T-cell (primary cell): Measurements from ENCODE around the gene SCN2B. TPM values are rescaled to one million over a fixed set of nuclear protein-coding genes. Genes with fewer than 3 reads are reported as not detected.

ENCODE experiments used
- ATAC-seq, 4 experiments: fragments of 200-7000 bp in 3 of 4; fragments of 150-1000 bp in 1 of 4; cut with Tn5 transposase; replicated peaks in 1 of 4; 1 replicate in 3 of 4; 2 replicates in 1 of 4; pipeline ENCODE4 v1.10.0; 2021; ENCODE audit warnings: moderate library complexity in 3 of 4, mild to moderate bottlenecking in 2 of 4, moderate number of reproducible peaks in 1 of 4
- CTCF ChIA-PET, 2 donors: fragments of 300-600 bp; sonication (Branson Sonifier 250); formaldehyde crosslinking; loops; one replicate each; lab custom pipeline; 2022; ENCODE audit warnings: antibody characterized with exemption in 2 of 2; lab: Charles Lee
- POLR2A ChIA-PET, 2 donors: fragments of 300-600 bp; sonication (Branson Sonifier 250); formaldehyde crosslinking; loops; one replicate each; lab custom pipeline; 2022; ENCODE audit warnings: antibody characterized with exemption in 2 of 2; lab: Charles Lee
- DNase-seq, 35 experiments: peaks; one replicate each; pipeline versions ENCODE4 v3.0.0 to v3.0.0-alpha.2; 2013 to 2023
- H3K27ac ChIP-seq: one replicate; pipeline ENCODE4 v1.5.1; 2013; ENCODE audit warnings: low read length
- H3K27me3 ChIP-seq, 2 experiments: replicated peaks in 1 of 2; 1 replicate in 1 of 2; 2 replicates in 1 of 2; pipeline versions ENCODE4 v1.6.1 to v1.7.0; 2013; ENCODE audit warnings: low read length in 1 of 2, mixed read lengths in 1 of 2; ENCODE audit not compliant: control insufficient read depth in 2 of 2, insufficient read depth in 2 of 2; ENCODE audit errors: extremely low read depth in 1 of 2
- H3K36me3 ChIP-seq, 2 donors: 1 replicate in 1 of 2; 2 replicates in 1 of 2; pipeline versions ENCODE4 v1.6.1 to v1.7.0; 2013; ENCODE audit warnings: low read length in 1 of 2; ENCODE audit not compliant: control insufficient read depth in 2 of 2, insufficient read depth in 1 of 2; ENCODE audit errors: extremely low read depth in 1 of 2
- H3K4me1 ChIP-seq, 2 experiments: 1 replicate in 1 of 2; 2 replicates in 1 of 2; pipeline versions ENCODE4 v1.6.1 to v1.7.0; 2013; ENCODE audit warnings: low read length in 2 of 2, mixed read lengths in 1 of 2; ENCODE audit not compliant: insufficient read depth in 2 of 2, control insufficient read depth in 1 of 2; ENCODE audit errors: extremely low read depth in 1 of 2
- H3K4me3 ChIP-seq, 2 donors: 1 replicate in 1 of 2; 2 replicates in 1 of 2; pipeline versions ENCODE4 v1.5.1 to v1.7.0; 2013; ENCODE audit warnings: mild to moderate bottlenecking in 2 of 2, low read length in 1 of 2, moderate library complexity in 1 of 2; ENCODE audit not compliant: control insufficient read depth in 1 of 2; ENCODE audit errors: extremely low read depth in 1 of 2
- H3K9me3 ChIP-seq: 2 replicates; pipeline ENCODE4 v1.7.0; 2013
- H3K27ac Mint-ChIP-seq, 2 donors: one replicate each; pipeline ENCODE4 v1.8.0; 2020 to 2021; ENCODE audit warnings: mild to moderate bottlenecking in 2 of 2, mixed read lengths in 2 of 2
- H3K27me3 Mint-ChIP-seq, 2 donors: one replicate each; pipeline ENCODE4 v1.8.0; 2021 to 2022; ENCODE audit warnings: mixed read lengths in 2 of 2
- H3K36me3 Mint-ChIP-seq: one replicate; pipeline ENCODE4 v1.8.0; 2021; ENCODE audit warnings: mixed read lengths
- H3K4me1 Mint-ChIP-seq, 3 donors: one replicate each; pipeline ENCODE4 v1.8.0; 2020 to 2022; ENCODE audit warnings: mixed read lengths in 3 of 3, mild to moderate bottlenecking in 1 of 3
- H3K4me3 Mint-ChIP-seq, 3 donors: one replicate each; pipeline ENCODE4 v1.8.0; 2020 to 2022; ENCODE audit warnings: mild to moderate bottlenecking in 3 of 3, mixed read lengths in 3 of 3, moderate library complexity in 3 of 3
- H3K9me3 Mint-ChIP-seq, 3 donors: one replicate each; pipeline ENCODE4 v1.8.0; 2020 to 2022; ENCODE audit warnings: mixed read lengths in 3 of 3
- WGBS: methylation state at CpG from one replicate; pipeline ENCODE4 v1.1.5; 2013; ENCODE audit warnings: missing lambda C conversion rate; ENCODE audit not compliant: insufficient coverage; 5-methylcytosine and 5-hydroxymethylcytosine counted together
- total RNA-seq, 35 experiments: library from RNA in 6 of 35; stranded (reverse) in 6 of 35; fragments of 120-200 nt in 1 of 35; gene quantifications; one replicate each; pipeline versions ENCODE4 v1.2.1 to v1.2.4 and lab custom pipeline; 2013 to 2026

Gene SCN2B
- total RNA-seq, 5 donors from 2014 or later (not counting 1 experiment from before 2014, with no cell fraction given) = 0.06 TPM; not detected in 4

- WGBS = 90% methylated on average over 5 of the region's 5 CpGs
Observed at GRCh38 chr11:118221419-118221818, 45.0 kb upstream of the SCN2B start.

DNA sequence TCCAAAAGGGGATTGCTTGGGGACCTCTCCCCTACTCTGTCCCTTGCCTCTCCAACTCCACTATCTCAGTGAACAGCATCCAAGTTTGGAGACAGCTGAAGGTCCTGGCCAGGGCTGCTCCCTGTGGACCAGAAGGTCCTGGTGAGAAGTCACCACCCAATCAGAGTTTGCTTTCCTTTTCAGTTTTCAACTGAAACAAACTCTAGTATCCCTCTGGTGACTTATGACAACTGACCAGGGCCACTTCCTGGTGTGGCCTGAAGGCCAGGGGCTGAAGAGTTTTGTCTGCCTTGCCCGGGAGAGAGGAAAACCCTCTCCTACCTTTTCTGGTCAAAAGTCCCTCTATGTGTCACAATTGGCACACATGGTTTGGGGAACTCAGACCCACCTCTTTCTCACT lies 43.3 kb upstream of the SCN2B start:
- Histone ChIP-seq H3K4me1 (peaks cover 55 to 73% of the 10 kb centered on the region in 2 experiments), H3K36me3 (no peaks in the 10 kb centered on the region), H3K9me3 (no peaks in the 10 kb centered on the region), H3K4me3 (no peak overlapping the region), H3K27me3 (no peaks in the 10 kb centered on the region), H3K27ac (peak overlapping the region; percentile 44)
- CTCF ChIA-PET = interaction anchor here (0.6 to 1.2 kb wide), 2 partner anchors 11 to 113 kb away, joined by 3 read pairs; no protein-coding TSS in a partner anchor
- POLR2A ChIA-PET = interaction anchor here in 1 of 2 donors (0.6 kb wide), 1 partner anchor 156 kb away, joined by 3 read pairs; no protein-coding TSS in a partner anchor
- Mint-ChIP-seq H3K36me3 (peaks cover 13% of the 10 kb centered on the region), H3K9me3 (no peaks in the 10 kb centered on the region), H3K4me3 (peak overlapping the region; percentile 62 to 91 (median 90)), H3K27me3 (no peaks in the 10 kb centered on the region), H3K27ac (peak overlapping the region; percentile 91 to 95), H3K4me1 (peaks cover 88 to 99% (median 92%) of the 10 kb centered on the region in 3 donors)
- DNase-seq (no peak), ATAC-seq (no peak)
- no CpG with 5 or more reads among the region's 1 CpG for WGBS

More at GRCh38 chr11:118221419-118221818, 45.0 kb upstream of the SCN2B start:
- DNase-seq (no peak), ATAC-seq (no peak)
- Histone ChIP-seq H3K36me3 (peaks cover 0 to 4% of the 10 kb centered on the region in 2 donors), H3K9me3 (no peaks in the 10 kb centered on the region), H3K4me1 (peaks cover 60 to 74% of the 10 kb centered on the region in 2 experiments), H3K4me3 (peak overlapping the region in 1 of 2 donors; percentile 15), H3K27ac (peak overlapping the region; percentile 84), H3K27me3 (no peaks in the 10 kb centered on the region)
- Mint-ChIP-seq H3K9me3 (no peaks in the 10 kb centered on the region), H3K27ac (peak overlapping the region; percentile 74 to 91), H3K4me1 (peaks cover 73 to 93% (median 88%) of the 10 kb centered on the region in 3 donors), H3K36me3 (peaks cover 15% of the 10 kb centered on the region), H3K4me3 (peak overlapping the region; percentile 62 to 91 (median 90)), H3K27me3 (no peaks in the 10 kb centered on the region)
- ChIA-PET CTCF (interaction anchor here (0.5 to 1.7 kb wide), 5 partner anchors 10 to 130 kb away, joined by 3 to 5 read pairs (median 4); partner anchors contain the start of gene MPZL3 (in 1 of the 2)), POLR2A (no interaction called here)

GRCh38 chr11:118219244-118219643 lies 42.8 kb upstream of the SCN2B start:
- CTCF ChIA-PET = interaction anchor here in 1 of 2 donors (1.2 kb wide), 1 partner anchor 11 kb away, joined by 3 read pairs; no protein-coding TSS in a partner anchor
- DNase-seq = no peak
- Histone ChIP-seq H3K27me3 (no peaks in the 10 kb centered on the region), H3K4me1 (peaks cover 60 to 74% of the 10 kb centered on the region in 2 experiments), H3K9me3 (no peaks in the 10 kb centered on the region), H3K36me3 (no peaks in the 10 kb centered on the region), H3K4me3 (no peak overlapping the region), H3K27ac (peak overlapping the region; percentile 44)
- Mint-ChIP-seq H3K4me1 (peaks cover 93 to 99% (median 94%) of the 10 kb centered on the region in 3 donors), H3K36me3 (peaks cover 13% of the 10 kb centered on the region), H3K4me3 (peak overlapping the region; percentile 62 to 91 (median 90)), H3K27ac (peak overlapping the region; percentile 91 to 95), H3K27me3 (no peaks in the 10 kb centered on the region), H3K9me3 (no peaks in the 10 kb centered on the region)
- POLR2A ChIA-PET = interaction anchor here in 1 of 2 donors (1.0 kb wide), 1 partner anchor 20 kb away, joined by 4 read pairs; no protein-coding TSS in a partner anchor
- no peak for ATAC-seq

DNA sequence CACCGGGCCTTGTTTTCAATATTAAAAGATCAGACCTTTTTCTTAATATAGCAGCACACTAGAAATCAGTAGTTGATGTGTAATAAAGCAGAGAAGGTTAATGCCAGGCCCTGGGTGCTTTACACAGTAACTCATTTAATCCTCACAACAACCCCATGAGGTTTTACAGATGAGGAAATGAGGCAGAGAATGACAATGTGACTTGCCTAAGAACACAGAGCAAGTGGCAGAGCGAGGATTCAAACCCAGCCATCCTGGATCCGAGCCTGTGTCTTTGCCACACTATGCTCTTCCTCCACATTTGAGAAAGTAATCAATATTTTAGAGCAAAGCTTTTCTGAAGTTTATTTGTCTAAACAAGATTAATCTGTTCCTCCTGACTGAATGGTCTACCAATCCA lies 41.1 kb upstream of the SCN2B start:
- Histone ChIP-seq H3K27ac (peak overlapping the region; percentile 76), H3K27me3 (no peaks in the 10 kb centered on the region), H3K4me1 (peaks cover 58 to 82% of the 10 kb centered on the region in 2 experiments), H3K36me3 (peaks cover 0 to 4% of the 10 kb centered on the region in 2 donors), H3K4me3 (peak overlapping the region in 1 of 2 donors; percentile 26), H3K9me3 (no peaks in the 10 kb centered on the region)
- peak; percentile 53 to 66 (median 56) for ATAC-seq
- H3K36me3 Mint-ChIP-seq = peaks cover 25% of the 10 kb centered on the region
- peak overlapping the region; percentile 91 to 95 for H3K27ac Mint-ChIP-seq
- H3K4me1 Mint-ChIP-seq = peaks cover 97 to 99% (median 98%) of the 10 kb centered on the region in 3 donors
- ChIA-PET CTCF (interaction anchor here in 1 of 2 donors (0.8 to 1.9 kb wide), 2 partner anchors 16 to 19 kb away, joined by 3 to 10 read pairs; no protein-coding TSS in a partner anchor), POLR2A (no interaction called here)
- no peaks in the 10 kb centered on the region for H3K9me3 Mint-ChIP-seq
- peak overlapping the region; percentile 76 to 91 (median 80) for H3K4me3 Mint-ChIP-seq
- peak in 1 of 35 experiments; percentile 46 for DNase-seq
- H3K27me3 Mint-ChIP-seq = no peaks in the 10 kb centered on the region
- 40% methylated on average over 1 of the region's 3 CpGs for WGBS

- DNase-seq (peak in 11 of 35 experiments; percentile 10 to 68 (median 19)), ATAC-seq (peak; percentile 73 to 75 (median 74))
- peak overlapping the region; percentile 76 for H3K27ac ChIP-seq
- H3K4me1 ChIP-seq = peaks cover 55 to 81% of the 10 kb centered on the region in 2 experiments
- peaks cover 0 to 11% of the 10 kb centered on the region in 2 donors for H3K36me3 ChIP-seq
- CTCF ChIA-PET = interaction anchor here (0.6 to 1.9 kb wide), 8 partner anchors 8 to 145 kb away, joined by 3 to 10 read pairs (median 3); partner anchors contain the start of gene JAML (in 1 of the 2)
- peak overlapping the region in 1 of 2 donors; percentile 26 for H3K4me3 ChIP-seq
- no peaks in the 10 kb centered on the region for H3K27me3 Mint-ChIP-seq
- peak overlapping the region; percentile 91 to 95 for H3K27ac Mint-ChIP-seq
- H3K27me3 ChIP-seq = no peaks in the 10 kb centered on the region
- H3K9me3 ChIP-seq = no peaks in the 10 kb centered on the region
- peak overlapping the region; percentile 76 to 91 (median 80) for H3K4me3 Mint-ChIP-seq
- peaks cover 97 to 99% (median 98%) of the 10 kb centered on the region in 3 donors for H3K4me1 Mint-ChIP-seq
- POLR2A ChIA-PET = interaction anchor here in 1 of 2 donors (0.6 kb wide), 2 partner anchors 23 to 88 kb away, joined by 3 to 9 read pairs; no protein-coding TSS in a partner anchor
- no peaks in the 10 kb centered on the region for H3K9me3 Mint-ChIP-seq
- peaks cover 32% of the 10 kb centered on the region for H3K36me3 Mint-ChIP-seq
- WGBS = 0% methylated on average over 3 of the region's 11 CpGs
Observed at GRCh38 chr11:118216621-118217481, 40.4 kb upstream of the SCN2B start.

- no peak for ATAC-seq
- Mint-ChIP-seq H3K27me3 (no peaks in the 10 kb centered on the region), H3K36me3 (peaks cover 43% of the 10 kb centered on the region), H3K9me3 (no peaks in the 10 kb centered on the region), H3K4me1 (peaks cover 91 to 94% (median 94%) of the 10 kb centered on the region in 3 donors), H3K4me3 (peak overlapping the region; percentile 76 to 91 (median 80)), H3K27ac (peak overlapping the region; percentile 91 to 95)
- no peak for DNase-seq
- Histone ChIP-seq H3K36me3 (peaks cover 0 to 22% of the 10 kb centered on the region in 2 donors), H3K4me1 (peaks cover 46 to 73% of the 10 kb centered on the region in 2 experiments), H3K27me3 (no peaks in the 10 kb centered on the region), H3K4me3 (no peak overlapping the region), H3K9me3 (no peaks in the 10 kb centered on the region), H3K27ac (peak overlapping the region; percentile 76)
- no CpG with 5 or more reads among the region's 7 CpGs for WGBS
- CTCF ChIA-PET = interaction anchor here in 1 of 2 donors (0.9 to 1.9 kb wide), 4 partner anchors 9 to 48 kb away, joined by 3 to 10 read pairs (median 6); partner anchors contain the start of genes JAML and MPZL2
- POLR2A ChIA-PET = no interaction called here
Observed at GRCh38 chr11:118215765-118216164, 39.3 kb upstream of the SCN2B start.
